GM10248 (cell line): ENCODE data around the gene IFI27L1.

Experiments
- CTCF ChIA-PET: fragments of 300-600 bp; sonication (Branson Sonifier 250); formaldehyde crosslinking; extraction: SDS; loops from one replicate; lab custom pipeline; 2021; ENCODE audit warnings: antibody characterized with exemption; lab: Yijun Ruan, JAX
- POLR2A ChIA-PET: fragments of 350-650 bp; sonication (Branson Sonifier 250); formaldehyde crosslinking; extraction: SDS; loops from one replicate; lab custom pipeline; 2020; ENCODE audit warnings: antibody characterized with exemption; lab: Yijun Ruan, JAX
- DNase-seq: peaks from one replicate; pipeline ENCODE4 v3.0.0; 2012; ENCODE audit errors: extremely low spot score
- TF ChIP-seq, protein P1 (sequence below): IDR thresholded peaks from 2 replicates; pipeline ENCODE4 v1.5.1; 2012; ENCODE audit warnings: mild to moderate bottlenecking, low read depth; ENCODE audit errors: extremely low read depth, missing control alignments, control extremely low read depth

IFI27L1 gene, protein sequence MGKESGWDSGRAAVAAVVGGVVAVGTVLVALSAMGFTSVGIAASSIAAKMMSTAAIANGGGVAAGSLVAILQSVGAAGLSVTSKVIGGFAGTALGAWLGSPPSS

GRCh38 chr14:94080621-94081385, at the start of gene IFI27L1, which contains the start of gene DDX24:
IFI27L1 (plus strand) TSS chr14:94081310; CDS start chr14:94096938, 15,628 bp downstream.
DDX24 (minus strand) TSS chr14:94081202; CDS start chr14:94079742, 1,460 bp downstream.
- TF ChIP-seq, protein P1, sequence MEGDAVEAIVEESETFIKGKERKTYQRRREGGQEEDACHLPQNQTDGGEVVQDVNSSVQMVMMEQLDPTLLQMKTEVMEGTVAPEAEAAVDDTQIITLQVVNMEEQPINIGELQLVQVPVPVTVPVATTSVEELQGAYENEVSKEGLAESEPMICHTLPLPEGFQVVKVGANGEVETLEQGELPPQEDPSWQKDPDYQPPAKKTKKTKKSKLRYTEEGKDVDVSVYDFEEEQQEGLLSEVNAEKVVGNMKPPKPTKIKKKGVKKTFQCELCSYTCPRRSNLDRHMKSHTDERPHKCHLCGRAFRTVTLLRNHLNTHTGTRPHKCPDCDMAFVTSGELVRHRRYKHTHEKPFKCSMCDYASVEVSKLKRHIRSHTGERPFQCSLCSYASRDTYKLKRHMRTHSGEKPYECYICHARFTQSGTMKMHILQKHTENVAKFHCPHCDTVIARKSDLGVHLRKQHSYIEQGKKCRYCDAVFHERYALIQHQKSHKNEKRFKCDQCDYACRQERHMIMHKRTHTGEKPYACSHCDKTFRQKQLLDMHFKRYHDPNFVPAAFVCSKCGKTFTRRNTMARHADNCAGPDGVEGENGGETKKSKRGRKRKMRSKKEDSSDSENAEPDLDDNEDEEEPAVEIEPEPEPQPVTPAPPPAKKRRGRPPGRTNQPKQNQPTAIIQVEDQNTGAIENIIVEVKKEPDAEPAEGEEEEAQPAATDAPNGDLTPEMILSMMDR, result no peak
- CTCF ChIA-PET, result interaction anchor here (0.7 to 5.5 kb wide), 11 partner anchors 10 to 141 kb away, joined by 3 to 25 read pairs (median 4); no protein-coding TSS in a partner anchor
- POLR2A ChIA-PET, result interaction anchor here (0.6 to 1.1 kb wide), 8 partner anchors 13 to 100 kb away, joined by 3 to 6 read pairs (median 4); no protein-coding TSS in a partner anchor
- DNase-seq, result peak; percentile 98

DNA sequence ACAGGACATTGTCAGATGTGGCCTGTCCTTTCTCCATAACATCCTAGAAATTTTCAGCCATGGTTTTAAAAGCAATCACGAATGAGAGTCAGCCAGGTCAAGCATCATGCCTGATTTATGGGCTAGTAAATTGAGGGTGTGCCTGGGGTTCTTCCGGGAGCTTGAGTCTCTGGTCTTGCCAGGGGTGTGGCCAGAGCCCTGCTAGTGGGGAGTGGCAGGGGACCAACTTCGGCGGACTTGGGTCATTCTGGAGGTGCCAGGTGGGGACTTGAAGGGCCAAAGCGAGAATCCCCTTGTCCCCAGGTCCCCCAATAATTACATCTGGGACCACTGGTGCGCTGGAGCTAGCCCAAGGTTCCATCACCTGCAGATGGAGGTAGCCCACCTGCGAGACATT, 49.2 kb upstream of the IFI27L1 start:
- no peak for DNase-seq
- TF ChIP-seq, protein P1, result no peak
- ChIA-PET CTCF (interaction anchor here (1.3 to 9.0 kb wide), 4 partner anchors 11 to 108 kb away, joined by 4 to 182 read pairs (median 104); partner anchors contain the start of gene OTUB2), POLR2A (no interaction called here)

DNA sequence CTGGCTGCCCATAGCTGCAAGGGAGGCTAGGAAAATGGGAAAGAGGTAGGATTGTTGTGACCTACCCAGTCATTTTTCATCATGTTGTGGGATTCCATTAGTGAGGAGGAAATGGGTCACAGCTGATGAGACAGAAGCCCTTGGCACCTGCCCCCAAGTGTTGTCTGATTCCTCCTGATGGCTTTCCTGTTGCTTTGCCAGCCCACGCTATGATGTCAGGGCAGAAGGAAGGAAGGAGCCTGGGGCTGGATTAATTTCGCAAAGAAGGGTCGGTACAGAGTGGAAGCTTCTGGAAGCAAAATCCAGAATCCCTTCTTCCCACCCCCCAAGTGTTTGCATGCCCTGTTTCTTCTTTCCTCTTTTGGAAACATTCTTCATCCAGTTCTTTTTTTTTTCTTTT, 46.2 kb upstream of the IFI27L1 start:
- TF ChIP-seq, protein P1, result no peak
- CTCF ChIA-PET, result interaction anchor here (1.5 to 9.0 kb wide), 13 partner anchors 12 to 145 kb away, joined by 4 to 182 read pairs (median 30); partner anchors contain the start of genes DDX24, IFI27L1 and OTUB2
- no peak for DNase-seq
- POLR2A ChIA-PET, result no interaction called here

DNA sequence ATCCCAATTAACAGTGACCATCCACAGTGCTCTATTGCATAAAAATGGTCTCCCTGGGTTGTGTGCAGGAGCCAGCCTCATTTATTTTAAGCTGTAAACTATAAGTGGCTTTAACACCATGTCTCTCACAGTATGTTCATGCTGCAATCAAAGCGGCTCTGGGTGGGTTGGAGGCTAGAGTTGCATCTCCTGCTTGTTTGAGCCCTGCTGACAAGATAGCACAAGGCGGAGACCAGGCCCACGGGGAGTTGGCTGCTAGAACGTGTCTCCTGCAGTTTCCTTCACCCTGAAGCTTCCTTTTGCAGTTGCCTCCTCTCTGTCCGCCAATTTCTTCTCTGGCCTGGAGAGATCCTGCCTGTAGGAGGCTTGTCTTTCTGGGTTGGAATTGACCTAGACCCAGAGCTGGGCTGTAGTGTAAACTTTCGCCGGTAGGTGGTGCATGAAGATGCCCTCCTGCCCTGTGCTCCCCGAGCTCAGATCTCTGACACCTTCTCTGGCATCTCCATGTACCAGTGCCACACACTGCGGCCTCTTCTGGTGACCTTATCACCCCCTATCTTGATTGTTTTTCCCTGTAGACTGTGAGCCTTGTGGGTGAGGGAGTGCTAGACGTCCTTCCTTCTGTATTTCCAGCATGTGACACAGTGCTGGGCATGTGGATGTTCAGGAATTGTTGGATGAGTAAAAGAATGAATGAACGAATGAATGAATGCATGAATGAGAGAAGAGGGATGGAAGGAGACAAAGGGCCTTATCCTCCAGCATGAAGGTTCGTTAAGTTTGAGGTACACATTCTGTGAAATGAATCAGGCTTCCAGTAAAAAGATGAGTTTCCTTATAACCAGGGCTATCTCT, 44.6 kb upstream of the IFI27L1 start:
- ChIA-PET CTCF (interaction anchor here (0.5 to 9.0 kb wide), 41 partner anchors 11 to 449 kb away, joined by 3 to 182 read pairs (median 5); partner anchors contain the start of genes DDX24, IFI27L1, IFI27L2 and OTUB2), POLR2A (no interaction called here)
- TF ChIP-seq, protein P1, result peak; percentile 75
- peak; percentile 84 for DNase-seq

GRCh38 chr14:94037954-94038353, 43.2 kb upstream of the IFI27L1 start:
- CTCF ChIA-PET, result interaction anchor here (0.8 to 9.0 kb wide), 13 partner anchors 9 to 142 kb away, joined by 3 to 182 read pairs (median 30); partner anchors contain the start of genes IFI27L2 and OTUB2
- DNase-seq, result no peak
- POLR2A ChIA-PET, result no interaction called here
- TF ChIP-seq, protein P1, result no peak

DNA sequence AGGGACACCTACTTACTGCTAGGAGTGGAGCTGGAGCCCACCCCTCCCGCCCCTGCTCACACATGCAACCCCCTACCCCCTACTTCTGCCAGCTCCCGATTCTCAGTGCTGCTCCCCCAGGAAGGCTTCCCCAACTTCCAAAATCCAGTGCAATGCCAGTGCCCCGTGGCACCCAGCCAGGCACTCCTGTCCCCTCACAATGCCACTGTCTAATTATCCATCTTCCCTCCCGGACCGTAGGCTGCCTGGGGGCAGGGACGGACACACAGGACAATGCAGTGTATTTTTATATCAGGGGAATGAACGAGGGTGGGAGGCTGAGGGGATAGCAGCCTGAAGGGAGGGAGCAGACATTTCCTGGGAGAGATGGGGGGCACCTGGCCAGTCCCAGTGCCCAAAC, 42.6 kb upstream of the IFI27L1 start:
- no peak for DNase-seq
- TF ChIP-seq, protein P1, result no peak
- POLR2A ChIA-PET, result no interaction called here
- CTCF ChIA-PET, result interaction anchor here (0.8 to 9.0 kb wide), 12 partner anchors 9 to 141 kb away, joined by 3 to 182 read pairs (median 31); partner anchors contain the start of genes IFI27L2 and OTUB2
